Caco-2 (cell line): ENCODE data around the gene TRPM8. TPM values are rescaled to one million over a fixed set of nuclear protein-coding genes. Genes with fewer than 3 reads are reported as not detected.

Experiments
- BruUV-seq: library from RNA; stranded (reverse); fragments of 400-500 nt; replicated peaks from 2 replicates; lab custom pipeline; 2021; lab: Mats Ljungman, UMichigan
- CTCF ChIA-PET: fragments of 300-600 bp; sonication (Branson Sonifier 250); formaldehyde crosslinking; loops from one replicate; lab custom pipeline; 2022; ENCODE audit warnings: antibody characterized with exemption; lab: Charles Lee
- POLR2A ChIA-PET: fragments of 300-600 bp; sonication (Branson Sonifier 250); formaldehyde crosslinking; loops from one replicate; lab custom pipeline; 2022; ENCODE audit warnings: antibody characterized with exemption; lab: Charles Lee
- DNase-seq, 2 experiments: peaks; one replicate each; pipeline versions ENCODE4 v3.0.0 to v3.0.0-alpha.2; 2020 to 2022
- H3K27me3 ChIP-seq: replicated peaks from 2 replicates; pipeline ENCODE4 v1.6.0; 2011; ENCODE audit warnings: low read length; ENCODE audit not compliant: control insufficient read depth, insufficient read depth
- H3K36me3 ChIP-seq: 2 replicates; pipeline ENCODE4 v1.5.1; 2011; ENCODE audit warnings: low read length; ENCODE audit not compliant: control insufficient read depth, insufficient read depth
- H3K4me1 ChIP-seq: fragments of 250-450 bp; sonication (Bioruptor Pico); 2 replicates; pipeline ENCODE4 v1.5.1; 2020; ENCODE audit warnings: mild to moderate bottlenecking
- H3K4me3 ChIP-seq: 2 replicates; pipeline ENCODE4 v1.5.1; 2011; ENCODE audit warnings: low read depth, mild to moderate bottlenecking, control low read depth, low read length
- H3K9me3 ChIP-seq: fragments of 250-450 bp; sonication (Bioruptor Pico); 2 replicates; pipeline ENCODE4 v1.5.1; 2020; ENCODE audit warnings: mild to moderate bottlenecking, moderate library complexity
- H3K27ac Mint-ChIP-seq: one replicate; pipeline ENCODE4 v1.8.0; 2022; ENCODE audit warnings: mixed read lengths; ENCODE audit not compliant: unreplicated experiment
- H3K27me3 Mint-ChIP-seq: one replicate; pipeline ENCODE4 v1.8.0; 2022; ENCODE audit warnings: mixed read lengths; ENCODE audit not compliant: insufficient read depth, unreplicated experiment
- H3K36me3 Mint-ChIP-seq: one replicate; pipeline ENCODE4 v1.8.0; 2022; ENCODE audit warnings: mild to moderate bottlenecking, mixed read lengths; ENCODE audit not compliant: insufficient read depth, unreplicated experiment
- H3K4me1 Mint-ChIP-seq: one replicate; pipeline ENCODE4 v1.8.0; 2022; ENCODE audit warnings: low read depth, mixed read lengths; ENCODE audit not compliant: unreplicated experiment
- H3K4me3 Mint-ChIP-seq: one replicate; pipeline ENCODE4 v1.8.0; 2022; ENCODE audit warnings: mild to moderate bottlenecking, moderate library complexity, mixed read lengths; ENCODE audit not compliant: unreplicated experiment
- H3K9me3 Mint-ChIP-seq: one replicate; pipeline ENCODE4 v1.8.0; 2022; ENCODE audit warnings: mixed read lengths; ENCODE audit not compliant: unreplicated experiment
- intact Hi-C: fragments of 100-400 bp; cut with micrococcal nuclease; formaldehyde crosslinking; loops from one replicate; pipeline ENCODE4 v1.10.0; 2022; ENCODE audit not compliant: unreplicated experiment
- total RNA-seq: library from RNA; stranded (reverse); gene quantifications from 2 replicates; pipeline ENCODE4 v1.2.3, GENCODE V29; 2022
- TF ChIP-seq, protein P1 (sequence below), 2 experiments: fragments of 200-600 bp in 1 of 2; IDR thresholded peaks; 1 replicate in 1 of 2; 2 replicates in 1 of 2; pipeline versions ENCODE4 v1.5.1 to v1.8.0; 2011 to 2022; ENCODE audit warnings: antibody characterized with exemption in 1 of 2, control low read depth in 1 of 2, inconsistent platforms in 1 of 2, low read depth in 1 of 2, low read length in 1 of 2, mild to moderate bottlenecking in 1 of 2, moderate library complexity in 1 of 2; ENCODE audit not compliant: insufficient read depth in 1 of 2, severe bottlenecking in 1 of 2, unreplicated experiment in 1 of 2

Gene TRPM8
- total RNA-seq, 1 experiment from 2014 or later: not detected

GRCh38 chr2:234058881-234059280 lies 141.7 kb downstream of the TRPM8 start:
- ChIA-PET POLR2A (no interaction called here), CTCF (no interaction called here)
- TF ChIP-seq, protein P1, sequence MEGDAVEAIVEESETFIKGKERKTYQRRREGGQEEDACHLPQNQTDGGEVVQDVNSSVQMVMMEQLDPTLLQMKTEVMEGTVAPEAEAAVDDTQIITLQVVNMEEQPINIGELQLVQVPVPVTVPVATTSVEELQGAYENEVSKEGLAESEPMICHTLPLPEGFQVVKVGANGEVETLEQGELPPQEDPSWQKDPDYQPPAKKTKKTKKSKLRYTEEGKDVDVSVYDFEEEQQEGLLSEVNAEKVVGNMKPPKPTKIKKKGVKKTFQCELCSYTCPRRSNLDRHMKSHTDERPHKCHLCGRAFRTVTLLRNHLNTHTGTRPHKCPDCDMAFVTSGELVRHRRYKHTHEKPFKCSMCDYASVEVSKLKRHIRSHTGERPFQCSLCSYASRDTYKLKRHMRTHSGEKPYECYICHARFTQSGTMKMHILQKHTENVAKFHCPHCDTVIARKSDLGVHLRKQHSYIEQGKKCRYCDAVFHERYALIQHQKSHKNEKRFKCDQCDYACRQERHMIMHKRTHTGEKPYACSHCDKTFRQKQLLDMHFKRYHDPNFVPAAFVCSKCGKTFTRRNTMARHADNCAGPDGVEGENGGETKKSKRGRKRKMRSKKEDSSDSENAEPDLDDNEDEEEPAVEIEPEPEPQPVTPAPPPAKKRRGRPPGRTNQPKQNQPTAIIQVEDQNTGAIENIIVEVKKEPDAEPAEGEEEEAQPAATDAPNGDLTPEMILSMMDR (IDR thresholded peaks at IDR 0.05; ENCODE audit: insufficient read depth in 1 of 2, low read depth in 1 of 2, low read length in 1 of 2, severe bottlenecking in 1 of 2, unreplicated experiment in 1 of 2): no peak
- no TSS peak for BruUV-seq
- no peaks in the 10 kb centered on the region for H3K27me3 ChIP-seq
- no peak overlapping the region for H3K27ac Mint-ChIP-seq
- H3K36me3 Mint-ChIP-seq: no peaks in the 10 kb centered on the region
- no peak for DNase-seq
- peaks cover 10% of the 10 kb centered on the region for H3K27me3 Mint-ChIP-seq
- H3K4me1 ChIP-seq: no peaks in the 10 kb centered on the region
- no peak overlapping the region for H3K4me3 ChIP-seq
- H3K36me3 ChIP-seq: no peaks in the 10 kb centered on the region
- H3K4me1 Mint-ChIP-seq: no peaks in the 10 kb centered on the region
- intact Hi-C loops: no loop called here
- no peak overlapping the region for H3K4me3 Mint-ChIP-seq
- no peaks in the 10 kb centered on the region for H3K9me3 ChIP-seq
- no peaks in the 10 kb centered on the region for H3K9me3 Mint-ChIP-seq

GRCh38 chr2:234060236-234060635 lies 143.1 kb downstream of the TRPM8 start:
- Histone ChIP-seq H3K4me1 (no peaks in the 10 kb centered on the region), H3K9me3 (no peaks in the 10 kb centered on the region), H3K36me3 (no peaks in the 10 kb centered on the region), H3K27me3 (no peaks in the 10 kb centered on the region), H3K4me3 (no peak overlapping the region)
- Mint-ChIP-seq H3K4me1 (no peaks in the 10 kb centered on the region), H3K9me3 (no peaks in the 10 kb centered on the region), H3K27ac (no peak overlapping the region), H3K4me3 (no peak overlapping the region), H3K27me3 (peaks cover 10% of the 10 kb centered on the region), H3K36me3 (no peaks in the 10 kb centered on the region)
- BruUV-seq: no TSS peak
- intact Hi-C loops: no loop called here
- ChIA-PET POLR2A (no interaction called here), CTCF (no interaction called here)
- TF ChIP-seq, protein P1 (IDR thresholded peaks at IDR 0.05; ENCODE audit: insufficient read depth in 1 of 2, low read depth in 1 of 2, low read length in 1 of 2, severe bottlenecking in 1 of 2, unreplicated experiment in 1 of 2): no peak
- DNase-seq: no peak

DNA sequence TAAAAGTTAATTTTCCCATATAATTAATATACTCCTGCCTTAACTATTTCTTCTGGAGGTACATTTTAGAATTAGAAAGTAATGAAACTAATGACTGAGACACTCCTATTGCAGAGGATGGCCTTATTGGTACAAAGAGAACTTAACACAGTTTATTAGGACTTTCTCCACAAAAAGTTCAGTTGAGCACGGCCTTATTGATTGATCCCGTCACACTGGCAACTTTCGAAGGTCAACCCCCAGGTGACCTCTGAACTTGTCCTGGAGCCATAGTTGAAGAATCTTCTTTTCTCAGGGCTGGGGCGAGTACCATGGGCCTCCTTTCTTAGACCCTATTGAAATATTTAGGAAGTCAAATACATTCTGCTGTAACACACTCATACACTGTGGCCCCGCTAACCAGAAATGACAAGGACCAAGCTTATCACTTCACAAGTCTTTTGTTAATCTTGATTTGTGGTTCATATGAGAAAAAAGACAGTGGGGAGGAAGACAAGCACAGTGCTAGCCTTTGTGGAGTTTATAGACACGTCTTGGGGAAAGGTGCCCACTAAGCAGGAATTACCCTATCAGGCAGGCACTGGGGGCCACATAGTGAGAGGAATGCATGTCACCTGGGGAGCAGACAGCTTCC lies 144.6 kb downstream of the TRPM8 start:
- Mint-ChIP-seq H3K36me3 (no peaks in the 10 kb centered on the region), H3K4me3 (no peak overlapping the region), H3K27ac (no peak overlapping the region), H3K4me1 (no peaks in the 10 kb centered on the region), H3K27me3 (peaks cover 10% of the 10 kb centered on the region), H3K9me3 (no peaks in the 10 kb centered on the region)
- Histone ChIP-seq H3K27me3 (no peaks in the 10 kb centered on the region), H3K9me3 (no peaks in the 10 kb centered on the region), H3K4me3 (no peak overlapping the region), H3K4me1 (no peaks in the 10 kb centered on the region), H3K36me3 (no peaks in the 10 kb centered on the region)
- no TSS peak for BruUV-seq
- intact Hi-C loops: no loop called here
- DNase-seq: no peak
- POLR2A ChIA-PET: no interaction called here
- TF ChIP-seq, protein P1 (IDR thresholded peaks at IDR 0.05; ENCODE audit: insufficient read depth in 1 of 2, low read depth in 1 of 2, low read length in 1 of 2, severe bottlenecking in 1 of 2, unreplicated experiment in 1 of 2): no peak
- CTCF ChIA-PET: no interaction called here
